ENCODE results near the gene BRPF1.

GRCh38 chr3:9732080-9732739 is 675 bp downstream of the BRPF1 start:
- TF ChIP-seq MAX (IDR thresholded peaks at IDR 0.05) (no peak), EP300 (IDR thresholded peaks at IDR 0.05; ENCODE audit: borderline replicate concordance) (no peak), TAF1 (IDR thresholded peaks at IDR 0.05; ENCODE audit: low read depth) (no peak), YY1 (IDR thresholded peaks at IDR 0.05; ENCODE audit: low read depth) (no peak), REST (IDR thresholded peaks at IDR 0.05; ENCODE audit: low read depth) (no peak), TCF12 (IDR thresholded peaks at IDR 0.05; ENCODE audit: low read depth) (no peak), ZBTB7A (IDR thresholded peaks at IDR 0.05; ENCODE audit: low read depth) (peak; percentile 27; the same call in 1 of the 2 replicates), RAD21 (IDR thresholded peaks at IDR 0.05; ENCODE audit: low read depth) (no peak), EGR1 (IDR thresholded peaks at IDR 0.05) (no peak)

Measured in Ishikawa (cell line).